Smooth muscle cell (in vitro differentiated cells): ENCODE results near the gene NOD2. TPM values are rescaled to one million over a fixed set of nuclear protein-coding genes. Genes with fewer than 3 reads are reported as not detected.

ENCODE experiments used
- DNase-seq: peaks from one replicate; lab custom pipeline; 2025; ENCODE audit not compliant: unreplicated experiment; lab: John Stamatoyannopoulos, UW
- H2AFZ ChIP-seq: fragments of 200-600 bp; sonication (generic); 2 replicates; pipeline ENCODE4 v1.6.0; 2016; ENCODE audit warnings: antibody characterized with exemption, low read depth, mild to moderate bottlenecking
- H3F3A ChIP-seq: fragments of 200-600 bp; sonication (generic); 2 replicates; pipeline ENCODE4 v1.6.0; 2017; ENCODE audit warnings: antibody characterized with exemption, low read depth
- H3K27ac ChIP-seq: fragments of 200-600 bp; sonication (generic); 2 replicates; pipeline ENCODE4 v1.5.1; 2016; ENCODE audit warnings: low read depth, mild to moderate bottlenecking
- H3K27me3 ChIP-seq: fragments of 200-600 bp; sonication (generic); 2 replicates; pipeline ENCODE4 v1.6.1; 2016; ENCODE audit warnings: low read depth, mild to moderate bottlenecking
- H3K36me3 ChIP-seq: fragments of 200-600 bp; sonication (generic); 2 replicates; pipeline ENCODE4 v1.5.1; 2016; ENCODE audit warnings: low read depth
- H3K4me1 ChIP-seq: fragments of 200-600 bp; sonication (generic); 2 replicates; pipeline ENCODE4 v1.5.1; 2016; ENCODE audit warnings: low read depth
- H3K4me2 ChIP-seq: fragments of 200-600 bp; sonication (generic); 2 replicates; pipeline ENCODE4 v1.6.0; 2016; ENCODE audit warnings: mild to moderate bottlenecking
- H3K4me3 ChIP-seq: fragments of 200-600 bp; sonication (generic); 2 replicates; pipeline ENCODE4 v1.5.1; 2016; ENCODE audit warnings: mild to moderate bottlenecking
- H3K79me2 ChIP-seq: fragments of 200-600 bp; sonication (generic); 2 replicates; pipeline ENCODE4 v1.6.0; 2016; ENCODE audit warnings: low read depth, mild to moderate bottlenecking
- H3K9ac ChIP-seq: fragments of 200-600 bp; sonication (generic); 2 replicates; pipeline ENCODE4 v1.6.0; 2016; ENCODE audit warnings: low read depth
- H3K9me3 ChIP-seq: fragments of 200-600 bp; sonication (generic); replicated peaks from 2 replicates; pipeline ENCODE4 v1.5.1; 2016; ENCODE audit warnings: low read depth
- H4K20me1 ChIP-seq: fragments of 200-600 bp; sonication (generic); 2 replicates; pipeline ENCODE4 v1.6.0; 2016; ENCODE audit warnings: low read depth
- WGBS: methylation state at CpG from one replicate; pipeline ENCODE4 v1.1.7; 2016; ENCODE audit warnings: low lambda C conversion rate; 5-methylcytosine and 5-hydroxymethylcytosine counted together
- polyA plus RNA-seq: library from polyadenylated mRNA; unstranded; fragments of >200 nt; fragmentation: Nextera tagmentation; extraction: Ambion mirVana; gene quantifications from 2 replicates; pipeline ENCODE4 v1.2.1, GENCODE V29; 2016
- total RNA-seq: library from RNA; depleted of rRNA; stranded (reverse); fragments of >200 nt; gene quantifications from 2 replicates; pipeline ENCODE4 v1.2.3, GENCODE V29; 2014
- TF ChIP-seq, protein P1 (sequence below): fragments of 200-600 bp; sonication (generic); IDR thresholded peaks from 2 replicates; pipeline ENCODE4 v1.5.1; 2017; ENCODE audit warnings: borderline replicate concordance, mild to moderate bottlenecking, antibody characterized with exemption; ENCODE audit not compliant: insufficient read depth, poor library complexity, severe bottlenecking

Gene NOD2
- total and polyA plus RNA-seq, 2 experiments from 2014 or later, result 0.90 TPM; not detected in 1

DNA sequence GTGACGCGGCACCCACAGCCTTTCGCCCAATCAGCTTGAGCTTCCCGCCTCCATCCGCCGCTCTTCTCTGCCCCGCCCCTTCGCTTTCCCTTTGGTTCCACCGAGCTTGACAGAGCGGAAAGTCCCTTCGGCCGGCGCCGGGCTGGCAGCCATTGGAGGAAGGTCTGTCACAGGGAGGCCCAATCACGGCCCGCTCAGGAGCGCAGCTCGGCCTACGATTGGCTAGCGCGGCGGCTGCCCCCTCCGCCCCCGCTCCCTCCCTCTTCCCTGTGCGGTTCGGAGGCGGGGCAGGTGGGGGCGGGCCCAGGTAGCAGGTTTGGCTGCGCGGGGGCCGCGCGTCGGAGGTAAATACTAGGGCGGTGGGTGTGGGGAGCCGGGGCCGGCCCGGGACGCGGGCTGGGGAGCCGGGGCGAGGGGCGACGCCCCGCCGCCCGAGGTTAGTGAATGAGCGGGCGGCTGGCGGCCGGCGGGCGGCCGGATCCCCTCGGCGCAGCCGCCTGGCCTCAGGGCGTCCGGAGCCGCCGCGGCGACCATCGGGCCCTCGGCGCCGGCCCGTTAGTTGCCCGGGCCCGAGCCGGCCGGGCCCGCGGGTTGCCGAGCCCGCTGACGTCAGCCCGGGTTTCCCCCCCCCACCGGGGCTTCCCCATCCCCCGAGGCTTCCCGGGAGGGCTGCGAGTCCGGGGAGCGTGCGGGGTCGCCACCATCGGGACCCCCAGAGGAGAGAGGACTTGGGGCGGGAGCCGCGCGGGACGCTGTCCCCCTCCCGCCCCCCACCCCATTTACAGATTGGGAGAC lies 48.6 kb downstream of the NOD2 start, which contains the start of gene CYLD:
Gene CYLD, plus strand, starts transcription at position 306 of the 795 bp plus-strand sequence. CDS start 7,613 bp downstream, outside the sequence.
- H3F3A ChIP-seq, result no peaks in the 10 kb centered on the region
- TF ChIP-seq, protein P1, sequence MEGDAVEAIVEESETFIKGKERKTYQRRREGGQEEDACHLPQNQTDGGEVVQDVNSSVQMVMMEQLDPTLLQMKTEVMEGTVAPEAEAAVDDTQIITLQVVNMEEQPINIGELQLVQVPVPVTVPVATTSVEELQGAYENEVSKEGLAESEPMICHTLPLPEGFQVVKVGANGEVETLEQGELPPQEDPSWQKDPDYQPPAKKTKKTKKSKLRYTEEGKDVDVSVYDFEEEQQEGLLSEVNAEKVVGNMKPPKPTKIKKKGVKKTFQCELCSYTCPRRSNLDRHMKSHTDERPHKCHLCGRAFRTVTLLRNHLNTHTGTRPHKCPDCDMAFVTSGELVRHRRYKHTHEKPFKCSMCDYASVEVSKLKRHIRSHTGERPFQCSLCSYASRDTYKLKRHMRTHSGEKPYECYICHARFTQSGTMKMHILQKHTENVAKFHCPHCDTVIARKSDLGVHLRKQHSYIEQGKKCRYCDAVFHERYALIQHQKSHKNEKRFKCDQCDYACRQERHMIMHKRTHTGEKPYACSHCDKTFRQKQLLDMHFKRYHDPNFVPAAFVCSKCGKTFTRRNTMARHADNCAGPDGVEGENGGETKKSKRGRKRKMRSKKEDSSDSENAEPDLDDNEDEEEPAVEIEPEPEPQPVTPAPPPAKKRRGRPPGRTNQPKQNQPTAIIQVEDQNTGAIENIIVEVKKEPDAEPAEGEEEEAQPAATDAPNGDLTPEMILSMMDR, result no peak
- no peaks in the 10 kb centered on the region for H3K27me3 ChIP-seq
- H4K20me1 ChIP-seq, result no peaks in the 10 kb centered on the region
- peaks cover 3% of the 10 kb centered on the region for H3K4me1 ChIP-seq
- DNase-seq, result peak; percentile 95
- peak within 1 kb of the TSS; percentile 97 for H3K9ac ChIP-seq
- H2AFZ ChIP-seq, result peak within 1 kb of the TSS; percentile 87
- H3K4me3 ChIP-seq, result peak within 1 kb of the TSS; percentile 92
- no peaks in the 10 kb centered on the region for H3K79me2 ChIP-seq
- H3K36me3 ChIP-seq, result no peaks in the 10 kb centered on the region
- H3K9me3 ChIP-seq, result no peaks in the 10 kb centered on the region
- WGBS, result under 1% methylated on average over 39 of the region's 93 CpGs
- peak within 1 kb of the TSS; percentile 71 for H3K27ac ChIP-seq
- peak within 1 kb of the TSS; percentile 98 for H3K4me2 ChIP-seq

DNA sequence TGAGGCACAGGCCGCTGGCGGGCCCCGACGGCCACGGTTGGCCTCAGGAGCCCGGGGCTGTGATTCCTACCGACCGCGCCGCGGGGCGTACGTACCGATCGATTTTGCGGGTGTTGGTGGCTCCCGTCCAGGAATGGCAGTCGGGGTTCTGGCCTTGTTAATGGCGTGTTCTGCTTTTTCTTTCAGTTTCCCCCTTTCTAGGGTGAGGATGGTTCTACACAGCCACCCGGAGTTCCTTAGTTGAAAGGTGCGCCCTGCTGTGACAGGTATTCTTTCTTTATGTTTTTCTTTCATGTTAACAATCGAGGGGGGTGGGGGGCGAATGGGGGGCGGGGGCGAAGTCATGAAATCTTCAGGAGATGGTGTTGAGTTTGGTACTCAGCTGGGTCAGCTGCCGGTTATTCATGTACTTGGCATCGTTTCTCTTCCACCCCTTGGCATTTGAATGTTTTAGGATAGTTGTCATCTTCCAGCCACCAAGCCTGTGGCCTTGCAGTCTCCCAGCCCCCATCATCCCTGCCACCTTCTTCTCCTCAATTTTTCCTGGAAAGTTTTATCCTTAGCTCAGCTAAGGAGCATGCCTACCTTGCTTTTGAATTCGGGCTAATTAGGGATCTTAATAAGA lies 49.3 kb downstream of the NOD2 start:
- H3K36me3 ChIP-seq, result no peaks in the 10 kb centered on the region
- WGBS, result 4% methylated on average over 23 of the region's 28 CpGs
- no peak for DNase-seq
- H4K20me1 ChIP-seq, result no peaks in the 10 kb centered on the region
- H3K9ac ChIP-seq, result peak overlapping the region; percentile 97
- H3K9me3 ChIP-seq, result no peaks in the 10 kb centered on the region
- TF ChIP-seq, protein P1, result no peak
- peak overlapping the region; percentile 92 for H3K4me3 ChIP-seq
- H3K27ac ChIP-seq, result peak overlapping the region; percentile 71
- peaks cover 3% of the 10 kb centered on the region for H3K4me1 ChIP-seq
- H3K27me3 ChIP-seq, result no peaks in the 10 kb centered on the region
- peak overlapping the region; percentile 85 for H2AFZ ChIP-seq
- peak overlapping the region; percentile 98 for H3K4me2 ChIP-seq
- no peaks in the 10 kb centered on the region for H3K79me2 ChIP-seq
- no peaks in the 10 kb centered on the region for H3F3A ChIP-seq

DNA sequence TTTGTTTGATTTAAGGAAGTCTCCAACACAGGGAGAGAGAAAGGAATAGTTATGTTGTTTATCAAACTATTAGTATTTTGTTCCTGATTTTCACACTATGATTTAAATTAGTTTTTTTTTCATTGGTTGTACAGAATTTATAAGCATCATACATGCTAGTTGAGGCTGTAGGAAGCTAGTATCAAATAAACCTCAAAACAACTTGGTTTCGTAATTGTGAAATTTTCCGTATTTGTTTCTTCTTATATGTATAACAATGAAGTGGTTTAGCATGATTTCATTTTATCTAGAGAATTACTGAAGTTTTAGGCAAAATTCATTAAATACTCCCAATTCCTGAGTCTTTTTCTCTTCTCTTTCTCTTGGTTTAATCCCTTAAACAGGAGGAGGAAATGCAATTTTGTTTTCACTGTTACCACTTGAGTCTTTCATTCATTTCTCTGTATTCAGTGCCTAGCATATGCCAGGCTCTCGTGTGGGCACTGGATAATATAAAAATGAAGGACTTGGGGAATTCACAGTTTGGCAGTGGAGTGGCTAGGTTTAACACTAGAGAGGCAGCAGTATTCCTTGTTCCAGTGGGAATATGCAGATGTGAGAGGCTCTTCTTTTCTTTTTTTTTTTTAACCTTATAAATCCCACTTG lies 50.3 kb downstream of the NOD2 start:
- Histone ChIP-seq H3K4me1 (peaks cover 3% of the 10 kb centered on the region), H3K36me3 (no peaks in the 10 kb centered on the region), H3K4me3 (no peak overlapping the region), H2AFZ (no peak overlapping the region), H4K20me1 (peaks cover 1% of the 10 kb centered on the region), H3K79me2 (no peaks in the 10 kb centered on the region), H3K4me2 (peak overlapping the region; percentile 98), H3F3A (no peaks in the 10 kb centered on the region), H3K9me3 (no peaks in the 10 kb centered on the region), H3K27ac (no peak overlapping the region), H3K27me3 (no peaks in the 10 kb centered on the region), H3K9ac (no peak overlapping the region)
- TF ChIP-seq, protein P1, result no peak
- WGBS, result 92% methylated on average over 3 of the region's 3 CpGs
- no peak for DNase-seq
